Trophoblast cell (in vitro differentiated cells and primary cell): ENCODE results near the gene CAMKV.

Source experiments
- DNase-seq, 2 donors: peaks; one replicate each; pipeline ENCODE4 v3.0.0-alpha.2; 2016
- H2AFZ ChIP-seq: 2 replicates; pipeline ENCODE4 v1.6.1; 2013; ENCODE audit warnings: low read length, moderate library complexity, mild to moderate bottlenecking; ENCODE audit not compliant: insufficient read depth, poor library complexity
- H2AK5ac ChIP-seq: 2 replicates; pipeline ENCODE4 v1.6.1; 2013; ENCODE audit warnings: mild to moderate bottlenecking, low read length
- H2BK120ac ChIP-seq: 2 replicates; pipeline ENCODE4 v1.6.1; 2013; ENCODE audit warnings: low read length, mild to moderate bottlenecking, moderate library complexity; ENCODE audit not compliant: insufficient read depth, poor library complexity
- H2BK12ac ChIP-seq: 2 replicates; pipeline ENCODE4 v1.6.1; 2013; ENCODE audit warnings: mild to moderate bottlenecking, low read length, moderate library complexity
- H2BK5ac ChIP-seq: 2 replicates; pipeline ENCODE4 v1.6.1; 2013; ENCODE audit warnings: low read length, low read depth, moderate library complexity, mild to moderate bottlenecking; ENCODE audit not compliant: poor library complexity
- H3K14ac ChIP-seq: 2 replicates; pipeline ENCODE4 v1.6.1; 2013; ENCODE audit warnings: mild to moderate bottlenecking, low read length
- H3K18ac ChIP-seq: 2 replicates; pipeline ENCODE4 v1.6.1; 2013; ENCODE audit warnings: mild to moderate bottlenecking, low read length
- H3K23ac ChIP-seq: 2 replicates; pipeline ENCODE4 v1.6.1; 2013; ENCODE audit warnings: low read length
- H3K27ac ChIP-seq: 2 replicates; pipeline ENCODE4 v1.5.1; 2013; ENCODE audit warnings: low read depth, mild to moderate bottlenecking, inconsistent platforms, low read length, moderate library complexity
- H3K27me3 ChIP-seq: 2 replicates; pipeline ENCODE4 v1.6.1; 2013; ENCODE audit warnings: inconsistent platforms, mild to moderate bottlenecking, low read length, moderate library complexity; ENCODE audit not compliant: insufficient read depth
- H3K36me3 ChIP-seq, 2 experiments: 1 replicate in 1 of 2; 2 replicates in 1 of 2; pipeline ENCODE4 v1.6.1; 2013; ENCODE audit warnings: low read length in 2 of 2, mild to moderate bottlenecking in 2 of 2, moderate library complexity in 1 of 2; ENCODE audit not compliant: insufficient read depth in 2 of 2, control insufficient read depth in 1 of 2
- H3K4ac ChIP-seq: 2 replicates; pipeline ENCODE4 v1.6.1; 2013; ENCODE audit warnings: low read depth, mild to moderate bottlenecking, low read length, moderate library complexity
- H3K4me1 ChIP-seq, 2 experiments: 1 replicate in 1 of 2; 2 replicates in 1 of 2; pipeline ENCODE4 v1.6.1; 2013; ENCODE audit warnings: low read length in 2 of 2, mild to moderate bottlenecking in 2 of 2, moderate library complexity in 1 of 2; ENCODE audit not compliant: insufficient read depth in 2 of 2, control insufficient read depth in 1 of 2
- H3K4me2 ChIP-seq: 2 replicates; pipeline ENCODE4 v1.6.1; 2013; ENCODE audit warnings: inconsistent platforms, mild to moderate bottlenecking, low read length, moderate library complexity
- H3K4me3 ChIP-seq: 2 replicates; pipeline ENCODE4 v1.5.1; 2013; ENCODE audit warnings: mild to moderate bottlenecking, low read depth, low read length, inconsistent platforms
- H3K79me1 ChIP-seq: one replicate; pipeline ENCODE4 v1.6.1; 2013; ENCODE audit warnings: low read length
- H3K79me2 ChIP-seq: 2 replicates; pipeline ENCODE4 v1.6.1; 2013; ENCODE audit warnings: low read length, mild to moderate bottlenecking; ENCODE audit not compliant: control insufficient read depth, insufficient read depth, poor library complexity
- H3K9ac ChIP-seq: 2 replicates; pipeline ENCODE4 v1.6.1; 2013; ENCODE audit warnings: mild to moderate bottlenecking, low read length
- H3K9me3 ChIP-seq: 2 replicates; pipeline ENCODE4 v1.6.1; 2013; ENCODE audit warnings: low read depth, mild to moderate bottlenecking, control low read depth, inconsistent platforms, low read length; ENCODE audit not compliant: insufficient read depth
- H4K12ac ChIP-seq: 2 replicates; pipeline ENCODE4 v1.6.1; 2013; ENCODE audit warnings: low read depth, mild to moderate bottlenecking, low read length, moderate library complexity
- H4K8ac ChIP-seq: 2 replicates; pipeline ENCODE4 v1.6.1; 2013; ENCODE audit warnings: low read depth, mild to moderate bottlenecking, low read length, moderate library complexity
- H4K91ac ChIP-seq: one replicate; pipeline ENCODE4 v1.6.1; 2013; ENCODE audit warnings: low read depth, mild to moderate bottlenecking, low read length, moderate library complexity
- WGBS: extraction: QIAGEN DNeasy Blood & Tissue Kit; methylation state at CpG from one replicate; pipeline ENCODE4 v1.1.7; 2013; ENCODE audit warnings: missing lambda C conversion rate; ENCODE audit not compliant: insufficient read length, insufficient coverage; ENCODE audit errors: extremely low coverage; 5-methylcytosine and 5-hydroxymethylcytosine counted together

The CAMKV gene

GRCh38 chr3:49883998-49884397 is 14.3 kb upstream of the CAMKV start:
- Histone ChIP-seq H3K79me2 (no peaks in the 10 kb centered on the region), H2AK5ac (no peak overlapping the region), H3K23ac (no peak overlapping the region), H3K27me3 (no peaks in the 10 kb centered on the region), H3K27ac (no peak overlapping the region), H4K8ac (no peak overlapping the region), H3K4me3 (no peak overlapping the region), H3K79me1 (no peaks in the 10 kb centered on the region), H3K9me3 (no peaks in the 10 kb centered on the region), H2BK120ac (no peak overlapping the region), H4K91ac (no peak overlapping the region), H3K4me1 (no peaks in the 10 kb centered on the region), H2AFZ (no peak overlapping the region), H3K18ac (no peak overlapping the region), H2BK12ac (no peak overlapping the region), H3K9ac (no peak overlapping the region), H3K4ac (no peak overlapping the region), H4K12ac (no peak overlapping the region), H3K4me2 (no peak overlapping the region), H2BK5ac (no peak overlapping the region), H3K14ac (no peak overlapping the region), H3K36me3 (no peaks in the 10 kb centered on the region)
- no peak for DNase-seq
- no CpG with 5 or more reads among the region's 4 CpGs for WGBS

- Histone ChIP-seq H3K4me2 (no peak overlapping the region), H2BK120ac (no peak overlapping the region), H3K79me2 (no peaks in the 10 kb centered on the region), H3K14ac (no peak overlapping the region), H4K8ac (no peak overlapping the region), H3K4ac (no peak overlapping the region), H3K23ac (no peak overlapping the region), H3K9ac (no peak overlapping the region), H3K27ac (no peak overlapping the region), H3K79me1 (no peaks in the 10 kb centered on the region), H2BK12ac (no peak overlapping the region), H4K12ac (no peak overlapping the region), H3K4me3 (no peak overlapping the region), H3K4me1 (no peaks in the 10 kb centered on the region), H4K91ac (no peak overlapping the region), H3K18ac (no peak overlapping the region), H3K27me3 (no peaks in the 10 kb centered on the region), H3K36me3 (no peaks in the 10 kb centered on the region), H2AFZ (no peak overlapping the region), H3K9me3 (no peaks in the 10 kb centered on the region), H2AK5ac (no peak overlapping the region), H2BK5ac (no peak overlapping the region)
- no CpG with 5 or more reads among the region's 6 CpGs for WGBS
- no peak for DNase-seq
Measured at GRCh38 chr3:49882166-49882565, 12.5 kb upstream of the CAMKV start.

- Histone ChIP-seq H2BK5ac (no peak overlapping the region), H2BK12ac (no peak overlapping the region), H3K4me2 (no peak overlapping the region), H2AFZ (no peak overlapping the region), H3K27me3 (no peaks in the 10 kb centered on the region), H3K36me3 (no peaks in the 10 kb centered on the region), H3K9ac (no peak overlapping the region), H3K18ac (no peak overlapping the region), H4K8ac (no peak overlapping the region), H3K9me3 (no peaks in the 10 kb centered on the region), H2AK5ac (no peak overlapping the region), H4K12ac (no peak overlapping the region), H3K79me1 (no peaks in the 10 kb centered on the region), H3K14ac (no peak overlapping the region), H3K4ac (no peak overlapping the region), H2BK120ac (no peak overlapping the region), H3K27ac (no peak overlapping the region), H4K91ac (no peak overlapping the region), H3K4me1 (no peaks in the 10 kb centered on the region), H3K4me3 (no peak overlapping the region), H3K79me2 (no peaks in the 10 kb centered on the region), H3K23ac (no peak overlapping the region)
- WGBS: no CpG with 5 or more reads among the region's 6 CpGs
- no peak for DNase-seq
Measured at GRCh38 chr3:49880581-49881315, 11.0 kb upstream of the CAMKV start.

- H3K14ac ChIP-seq: no peak overlapping the region
- no peaks in the 10 kb centered on the region for H3K79me2 ChIP-seq
- H4K8ac ChIP-seq: no peak overlapping the region
- H3K18ac ChIP-seq: no peak overlapping the region
- no peaks in the 10 kb centered on the region for H3K27me3 ChIP-seq
- H3K4me1 ChIP-seq: no peaks in the 10 kb centered on the region
- H3K36me3 ChIP-seq: no peaks in the 10 kb centered on the region
- H2AK5ac ChIP-seq: no peak overlapping the region
- H4K12ac ChIP-seq: no peak overlapping the region
- H3K4me3 ChIP-seq: no peak overlapping the region
- no peak for DNase-seq
- no peak overlapping the region for H2AFZ ChIP-seq
- H3K9me3 ChIP-seq: peaks cover 3% of the 10 kb centered on the region
- WGBS: no CpG with 5 or more reads among the region's 2 CpGs
- H3K23ac ChIP-seq: no peak overlapping the region
- H3K79me1 ChIP-seq: no peaks in the 10 kb centered on the region
- no peak overlapping the region for H3K4me2 ChIP-seq
- no peak overlapping the region for H2BK5ac ChIP-seq
- H3K27ac ChIP-seq: no peak overlapping the region
- H2BK120ac ChIP-seq: no peak overlapping the region
- no peak overlapping the region for H3K9ac ChIP-seq
- H2BK12ac ChIP-seq: no peak overlapping the region
- no peak overlapping the region for H4K91ac ChIP-seq
- no peak overlapping the region for H3K4ac ChIP-seq
Measured at GRCh38 chr3:49879721-49880120, 10.0 kb upstream of the CAMKV start.
